ENCODE results near the gene SLC29A3. TPM values are rescaled to one million over a fixed set of nuclear protein-coding genes. Genes with fewer than 3 reads are reported as not detected.

The SLC29A3 gene
- total RNA-seq, 2 donors from 2014 or later: 14.1 to 16.8 TPM

DNA sequence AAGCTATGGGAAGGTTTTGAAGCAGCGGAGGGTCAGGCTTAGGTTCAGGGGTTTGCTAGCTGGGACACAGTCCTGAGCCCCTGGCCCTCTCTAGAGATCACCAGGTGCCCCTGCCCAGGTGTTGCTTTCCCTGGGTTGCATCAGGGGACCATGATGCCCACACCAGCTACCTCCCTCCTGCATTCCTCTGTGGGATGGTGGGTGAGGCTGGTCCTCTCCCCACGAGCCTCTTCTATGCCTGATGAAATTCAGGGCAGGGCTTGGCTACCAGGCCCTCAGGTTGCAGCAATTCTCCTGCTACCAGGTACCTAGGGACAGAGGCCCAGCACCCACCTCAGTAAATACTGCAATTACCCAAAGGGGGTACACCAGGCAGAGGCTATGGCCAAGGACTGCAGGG lies 10.8 kb upstream of the SLC29A3 start:
- H3K9ac ChIP-seq (ENCODE audit: extremely low read depth, low read length, poor library complexity, severe bottlenecking): no peak overlapping the region
- H3K9me3 ChIP-seq (ENCODE audit: control insufficient read depth, low read length): no peaks in the 10 kb centered on the region
- H3K27ac ChIP-seq (ENCODE audit: low read depth, low read length): no peak overlapping the region
- no peaks in the 10 kb centered on the region for H3K27me3 ChIP-seq (ENCODE audit: control insufficient read depth, insufficient read depth, low read length, poor library complexity, severe bottlenecking)
- peaks cover 12% of the 10 kb centered on the region for H3K4me1 Mint-ChIP-seq
- H3K4me3 ChIP-seq (ENCODE audit: low read length): no peak overlapping the region
- no peak overlapping the region for H3K27ac Mint-ChIP-seq
- DNase-seq: no peak
- H3K27me3 Mint-ChIP-seq (ENCODE audit: insufficient read depth): peaks cover 9% of the 10 kb centered on the region
- no peak for TF ChIP-seq CTCF (conservative IDR thresholded peaks at IDR 0.05)
- H3K36me3 Mint-ChIP-seq (ENCODE audit: low read depth): no peaks in the 10 kb centered on the region
- peaks cover 11% of the 10 kb centered on the region for H3K4me1 ChIP-seq (ENCODE audit: control insufficient read depth, insufficient read depth, low read length)
- H3K36me3 ChIP-seq (ENCODE audit: control insufficient read depth, insufficient read depth, low read length): no peaks in the 10 kb centered on the region
- 84 to 100% methylated on average over 2 of the region's 2 CpGs for WGBS, 2 experiments (ENCODE audit: insufficient coverage in 1 of 2, insufficient read length in 1 of 2)
- no peaks in the 10 kb centered on the region for H3K9me3 Mint-ChIP-seq
- no peak overlapping the region for H3K4me3 Mint-ChIP-seq

GRCh38 chr10:71308985-71309384 lies 10.1 kb upstream of the SLC29A3 start:
- Histone ChIP-seq H3K4me1 (ENCODE audit: control insufficient read depth, insufficient read depth, low read length) (peaks cover 11% of the 10 kb centered on the region), H3K27me3 (ENCODE audit: control insufficient read depth, insufficient read depth, low read length, poor library complexity, severe bottlenecking) (no peaks in the 10 kb centered on the region), H3K9me3 (ENCODE audit: control insufficient read depth, low read length) (no peaks in the 10 kb centered on the region), H3K36me3 (ENCODE audit: control insufficient read depth, insufficient read depth, low read length) (no peaks in the 10 kb centered on the region), H3K27ac (ENCODE audit: low read depth, low read length) (no peak overlapping the region), H3K9ac (ENCODE audit: extremely low read depth, low read length, poor library complexity, severe bottlenecking) (no peak overlapping the region), H3K4me3 (ENCODE audit: low read length) (no peak overlapping the region)
- Mint-ChIP-seq H3K9me3 (no peaks in the 10 kb centered on the region), H3K36me3 (ENCODE audit: low read depth) (no peaks in the 10 kb centered on the region), H3K27ac (no peak overlapping the region), H3K27me3 (ENCODE audit: insufficient read depth) (peaks cover 13% of the 10 kb centered on the region), H3K4me3 (no peak overlapping the region), H3K4me1 (peaks cover 12% of the 10 kb centered on the region)
- no peak for DNase-seq
- TF ChIP-seq CTCF (conservative IDR thresholded peaks at IDR 0.05): no peak
- 71 to 96% methylated on average over 1 to 3 of the region's 3 CpGs for WGBS, 2 experiments (ENCODE audit: insufficient coverage in 1 of 2, insufficient read length in 1 of 2)

- TF ChIP-seq CTCF (conservative IDR thresholded peaks at IDR 0.05): no peak
- Mint-ChIP-seq H3K27me3 (ENCODE audit: insufficient read depth) (peaks cover 13% of the 10 kb centered on the region), H3K4me3 (no peak overlapping the region), H3K36me3 (ENCODE audit: low read depth) (no peaks in the 10 kb centered on the region), H3K9me3 (no peaks in the 10 kb centered on the region), H3K4me1 (peaks cover 15% of the 10 kb centered on the region), H3K27ac (no peak overlapping the region)
- no peak overlapping the region for H3K4me3 ChIP-seq (ENCODE audit: low read length)
- no peaks in the 10 kb centered on the region for H3K36me3 ChIP-seq (ENCODE audit: control insufficient read depth, insufficient read depth, low read length)
- no peak for DNase-seq
- peaks cover 11% of the 10 kb centered on the region for H3K4me1 ChIP-seq (ENCODE audit: control insufficient read depth, insufficient read depth, low read length)
- no peak overlapping the region for H3K27ac ChIP-seq (ENCODE audit: low read depth, low read length)
- H3K9ac ChIP-seq (ENCODE audit: extremely low read depth, low read length, poor library complexity, severe bottlenecking): no peak overlapping the region
- 43 to 69% methylated on average over 2 to 3 of the region's 3 CpGs for WGBS, 2 experiments (ENCODE audit: insufficient coverage in 1 of 2, insufficient read length in 1 of 2)
- no peaks in the 10 kb centered on the region for H3K27me3 ChIP-seq (ENCODE audit: control insufficient read depth, insufficient read depth, low read length, poor library complexity, severe bottlenecking)
- H3K9me3 ChIP-seq (ENCODE audit: control insufficient read depth, low read length): no peaks in the 10 kb centered on the region
These were observed 9.1 kb upstream of the SLC29A3 start for GRCh38 chr10:71309919-71310318.

All from endodermal cell (in vitro differentiated cells).